ENCODE measurements around the gene DECR2. TPM values are rescaled to one million over a fixed set of nuclear protein-coding genes. Genes with fewer than 3 reads are reported as not detected.

DECR2 gene
- total RNA-seq, 1 experiment from 2014 or later: 17.1 TPM

DNA sequence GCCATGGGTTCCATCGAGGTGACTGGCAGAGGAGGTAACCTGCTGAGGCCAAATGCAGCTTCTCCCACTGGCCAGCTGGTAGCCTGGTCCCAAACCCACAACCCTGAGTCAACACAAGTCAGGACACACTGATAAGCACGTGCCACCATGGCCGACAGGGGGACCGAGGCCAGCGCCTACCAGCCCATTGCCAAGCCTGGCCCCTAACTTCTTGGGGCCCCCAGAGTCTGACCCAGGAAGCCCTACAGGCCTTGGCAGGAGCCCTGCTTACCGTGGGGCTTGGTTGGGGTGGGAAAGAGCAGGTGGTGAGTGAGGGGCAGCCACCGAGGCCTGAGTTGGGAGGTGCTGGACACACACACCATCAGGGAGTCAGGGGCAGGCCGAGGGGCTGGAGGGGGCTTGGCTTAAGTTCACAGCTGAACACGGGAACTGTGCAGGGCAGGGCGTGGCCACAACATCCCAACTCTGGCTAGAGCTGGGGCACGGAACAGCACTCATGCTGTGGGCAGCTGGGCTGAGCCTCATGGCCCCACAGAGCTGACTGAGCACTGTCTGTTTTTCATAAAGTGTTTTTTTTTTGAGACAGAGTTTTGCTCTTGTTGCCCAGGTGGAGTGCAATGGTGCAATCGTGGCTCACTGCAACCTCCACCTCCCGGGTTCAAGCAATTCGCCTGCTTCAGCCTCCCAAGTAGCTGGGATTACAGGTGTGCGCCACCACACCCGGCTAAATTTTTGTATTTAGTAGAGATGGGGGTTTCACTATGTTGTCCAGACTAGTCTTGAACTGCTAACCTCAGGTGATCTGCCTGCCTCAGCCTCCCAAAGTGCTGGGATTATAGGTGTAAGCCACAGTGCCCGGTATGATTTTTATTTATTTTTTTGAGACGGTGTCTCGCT lies 36.8 kb upstream of the DECR2 start:
- Histone ChIP-seq H3K27me3 (ENCODE audit: insufficient read depth, low read length) (no peaks in the 10 kb centered on the region), H3K36me3 (ENCODE audit: control insufficient read depth in 1 of 2, insufficient read depth in 2 of 2, low read length in 2 of 2) (0 out of 4 replicates have a peak, but pooled peaks cover 0 to 3% of the 10 kb centered on the region in 2 experiments), H3K4me3 (replicated peaks in 1 of 2; ENCODE audit: low read depth in 1 of 2, low read length in 2 of 2) (no peak overlapping the region), H3K27ac (ENCODE audit: low read depth, low read length) (no peak overlapping the region), H2AFZ (ENCODE audit: low read depth, low read length, poor library complexity, severe bottlenecking) (no peak overlapping the region), H3K4me2 (ENCODE audit: low read length) (no peak overlapping the region), H3K9ac (ENCODE audit: low read length) (no peak overlapping the region), H3K79me2 (ENCODE audit: insufficient read depth, low read length) (no peaks in the 10 kb centered on the region), H3K4me1 (ENCODE audit: control insufficient read depth in 1 of 2, insufficient read depth in 2 of 2, low read length in 2 of 2) (peaks cover 0 to 4% of the 10 kb centered on the region in 2 experiments; a peak in 2 of 4 replicates), H3K9me2 (ENCODE audit: insufficient read depth) (no peaks in the 10 kb centered on the region), H4K20me1 (ENCODE audit: insufficient read depth) (no peaks in the 10 kb centered on the region), H3K9me3 (ENCODE audit: control insufficient read depth in 1 of 2, insufficient read depth in 1 of 2, low read depth in 1 of 2, low read length in 2 of 2) (no peaks in the 10 kb centered on the region)
- ChIA-PET CTCF (no interaction called here), POLR2A (no interaction called here), RAD21 (ENCODE audit: low non-redundant PET in 1 of 2, low total read pairs in 2 of 2, uncharacterized antibody in 2 of 2, unreplicated experiment in 2 of 2) (no interaction called here)
- DNase-seq (ENCODE audit: low read depth, low spot score) (no peak), ATAC-seq (no peak)
- BruUV-seq (replicated peaks): no TSS peak
- TF ChIP-seq CTCF (IDR thresholded peaks at IDR 0.05 in 2 of 3, conservative IDR thresholded peaks at IDR 0.05 in 1 of 3; ENCODE audit: borderline replicate concordance in 1 of 3, insufficient read depth in 1 of 3, low read depth in 2 of 3, low read length in 2 of 3): no peak
- no peak for TF ChIP-seq JUND (IDR thresholded peaks at IDR 0.05)
- no peak for TF ChIP-seq CBX3 (IDR thresholded peaks at IDR 0.05; ENCODE audit: low read depth)
- no peak for TF ChIP-seq ELF1 (IDR thresholded peaks at IDR 0.05; ENCODE audit: borderline replicate concordance, low read depth)
- TF ChIP-seq SRF (IDR thresholded peaks at IDR 0.05; ENCODE audit: low read depth): no peak
- TF ChIP-seq SIN3A (IDR thresholded peaks at IDR 0.05; ENCODE audit: low read depth): no peak
- no peak for TF ChIP-seq POLR2AphosphoS5 (IDR thresholded peaks at IDR 0.05; ENCODE audit: low read depth, low read length)
- no peak for TF ChIP-seq CEBPB (IDR thresholded peaks at IDR 0.05; ENCODE audit: low read depth)
- no peak for TF ChIP-seq TCF7L2 (IDR thresholded peaks at IDR 0.05; ENCODE audit: borderline replicate concordance, extremely low read depth, insufficient read depth, insufficient read length)
- no peak for TF ChIP-seq EZH2phosphoT487 (IDR thresholded peaks at IDR 0.05; ENCODE audit: borderline replicate concordance)
- TF ChIP-seq ZNF274 (IDR thresholded peaks at IDR 0.05; ENCODE audit: low read depth, low read length): no peak
- TF ChIP-seq EZH2 (IDR thresholded peaks at IDR 0.05): no peak
- TF ChIP-seq, protein P1, sequence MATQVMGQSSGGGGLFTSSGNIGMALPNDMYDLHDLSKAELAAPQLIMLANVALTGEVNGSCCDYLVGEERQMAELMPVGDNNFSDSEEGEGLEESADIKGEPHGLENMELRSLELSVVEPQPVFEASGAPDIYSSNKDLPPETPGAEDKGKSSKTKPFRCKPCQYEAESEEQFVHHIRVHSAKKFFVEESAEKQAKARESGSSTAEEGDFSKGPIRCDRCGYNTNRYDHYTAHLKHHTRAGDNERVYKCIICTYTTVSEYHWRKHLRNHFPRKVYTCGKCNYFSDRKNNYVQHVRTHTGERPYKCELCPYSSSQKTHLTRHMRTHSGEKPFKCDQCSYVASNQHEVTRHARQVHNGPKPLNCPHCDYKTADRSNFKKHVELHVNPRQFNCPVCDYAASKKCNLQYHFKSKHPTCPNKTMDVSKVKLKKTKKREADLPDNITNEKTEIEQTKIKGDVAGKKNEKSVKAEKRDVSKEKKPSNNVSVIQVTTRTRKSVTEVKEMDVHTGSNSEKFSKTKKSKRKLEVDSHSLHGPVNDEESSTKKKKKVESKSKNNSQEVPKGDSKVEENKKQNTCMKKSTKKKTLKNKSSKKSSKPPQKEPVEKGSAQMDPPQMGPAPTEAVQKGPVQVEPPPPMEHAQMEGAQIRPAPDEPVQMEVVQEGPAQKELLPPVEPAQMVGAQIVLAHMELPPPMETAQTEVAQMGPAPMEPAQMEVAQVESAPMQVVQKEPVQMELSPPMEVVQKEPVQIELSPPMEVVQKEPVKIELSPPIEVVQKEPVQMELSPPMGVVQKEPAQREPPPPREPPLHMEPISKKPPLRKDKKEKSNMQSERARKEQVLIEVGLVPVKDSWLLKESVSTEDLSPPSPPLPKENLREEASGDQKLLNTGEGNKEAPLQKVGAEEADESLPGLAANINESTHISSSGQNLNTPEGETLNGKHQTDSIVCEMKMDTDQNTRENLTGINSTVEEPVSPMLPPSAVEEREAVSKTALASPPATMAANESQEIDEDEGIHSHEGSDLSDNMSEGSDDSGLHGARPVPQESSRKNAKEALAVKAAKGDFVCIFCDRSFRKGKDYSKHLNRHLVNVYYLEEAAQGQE (IDR thresholded peaks at IDR 0.05; ENCODE audit: low read depth): no peak
- TF ChIP-seq POLR2A (IDR thresholded peaks at IDR 0.05; ENCODE audit: borderline replicate concordance, extremely low read depth, insufficient read depth, insufficient read length): no peak
- TF ChIP-seq, protein P2, sequence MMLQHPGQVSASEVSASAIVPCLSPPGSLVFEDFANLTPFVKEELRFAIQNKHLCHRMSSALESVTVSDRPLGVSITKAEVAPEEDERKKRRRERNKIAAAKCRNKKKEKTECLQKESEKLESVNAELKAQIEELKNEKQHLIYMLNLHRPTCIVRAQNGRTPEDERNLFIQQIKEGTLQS (IDR thresholded peaks at IDR 0.05): no peak
- TF ChIP-seq ZBTB33 (IDR thresholded peaks at IDR 0.05; ENCODE audit: extremely low read depth, insufficient replicate concordance, low read length): no peak
- no peak for TF ChIP-seq RAD21 (IDR thresholded peaks at IDR 0.05; ENCODE audit: low read depth)
- intact Hi-C loops (cut with micrococcal nuclease): no loop called here
